AG04449 (cell line): ENCODE data around the gene ABCC3.

Experiments used
- CTCF ChIA-PET: fragments of 350-600 bp; formaldehyde crosslinking; extraction: SDS; loops from one replicate; lab custom pipeline; 2021; ENCODE audit warnings: antibody characterized with exemption; lab: Yijun Ruan, JAX
- POLR2A ChIA-PET: fragments of 400-600, 350-600 bp; formaldehyde crosslinking; extraction: SDS; loops from one replicate; lab custom pipeline; 2020; ENCODE audit warnings: antibody characterized with exemption, inconsistent platforms; lab: Yijun Ruan, JAX
- DNase-seq: peaks from one replicate; pipeline ENCODE4 v3.0.0-alpha.2; 2010; ENCODE audit warnings: low read depth, low spot score
- H3K4me3 ChIP-seq: 2 replicates; pipeline ENCODE4 v1.5.1; 2011; ENCODE audit warnings: low read depth, mild to moderate bottlenecking, control low read depth, low read length
- CTCF ChIP-seq: IDR thresholded peaks from one replicate; pipeline ENCODE4 v1.5.1; 2011; ENCODE audit warnings: mild to moderate bottlenecking, moderate library complexity, low read length, control low read depth, inconsistent platforms; ENCODE audit not compliant: insufficient read depth; ENCODE audit errors: missing control alignments

The ABCC3 gene

GRCh38 chr17:50653738-50654137 lies 19.1 kb downstream of the ABCC3 start:
- TF ChIP-seq CTCF: no peak
- CTCF ChIA-PET: interaction anchor here (0.9 to 4.8 kb wide), 4 partner anchors 15 to 42 kb away, joined by 3 to 21 read pairs (median 4); no protein-coding TSS in a partner anchor
- no peak for DNase-seq
- H3K4me3 ChIP-seq: no peak overlapping the region
- POLR2A ChIA-PET: no interaction called here

- no peak for DNase-seq
- CTCF ChIA-PET: no interaction called here
- POLR2A ChIA-PET: no interaction called here
- H3K4me3 ChIP-seq: no peak overlapping the region
- no peak for TF ChIP-seq CTCF
These were observed 21.8 kb downstream of the ABCC3 start for GRCh38 chr17:50656509-50656908.

- TF ChIP-seq CTCF: no peak
- ChIA-PET CTCF (no interaction called here), POLR2A (no interaction called here)
- no peak overlapping the region for H3K4me3 ChIP-seq
- no peak for DNase-seq
These were observed 22.4 kb downstream of the ABCC3 start for GRCh38 chr17:50657054-50657453.

- POLR2A ChIA-PET: no interaction called here
- TF ChIP-seq CTCF: no peak
- DNase-seq: no peak
- CTCF ChIA-PET: no interaction called here
- H3K4me3 ChIP-seq: no peak overlapping the region
These were observed 22.9 kb downstream of the ABCC3 start for GRCh38 chr17:50657627-50658026.

GRCh38 chr17:50658616-50659015 lies 23.9 kb downstream of the ABCC3 start:
- ChIA-PET CTCF (interaction anchor here (1.1 kb wide), 1 partner anchor 17 kb away, joined by 3 read pairs; no protein-coding TSS in a partner anchor), POLR2A (no interaction called here)
- H3K4me3 ChIP-seq: no peak overlapping the region
- TF ChIP-seq CTCF: no peak
- no peak for DNase-seq

DNA sequence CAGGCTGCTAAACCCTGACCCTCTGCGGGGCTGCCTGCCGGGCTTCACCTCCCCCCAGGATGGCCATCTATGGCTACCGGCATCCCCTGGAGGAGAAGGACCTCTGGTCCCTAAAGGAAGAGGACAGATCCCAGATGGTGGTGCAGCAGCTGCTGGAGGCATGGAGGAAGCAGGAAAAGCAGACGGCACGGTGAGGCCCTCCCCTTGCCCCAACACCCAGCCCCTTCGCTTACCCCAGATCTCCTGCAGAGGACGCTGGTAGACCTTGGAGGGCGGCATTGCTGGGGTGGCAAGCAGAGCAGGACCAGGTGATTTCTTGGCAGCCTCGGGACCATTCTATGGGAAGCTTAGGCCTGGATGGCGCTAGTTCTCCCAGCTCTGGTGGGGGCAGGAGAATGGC lies 24.5 kb downstream of the ABCC3 start:
- no peak for TF ChIP-seq CTCF
- ChIA-PET POLR2A (no interaction called here), CTCF (interaction anchor here (1.1 to 4.2 kb wide), 4 partner anchors 13 to 20 kb away, joined by 3 to 16 read pairs (median 7); no protein-coding TSS in a partner anchor)
- H3K4me3 ChIP-seq: no peak overlapping the region
- no peak for DNase-seq
